ENCODE measurements around the gene TRIM44.
A peak's percentile ranks its signal among the peaks of the same experiment; 100 is the strongest.
"Not testable (repeated sequence)": the region's sequence is repeated elsewhere in the genome, so short reads cannot be mapped to it uniquely, and the experiment has no call there.

Gene TRIM44

GRCh38 chr11:35633827-35634423 is 28.6 kb upstream of the TRIM44 start:
- no peak for DNase-seq (ENCODE audit: low spot score)

GRCh38 chr11:35635933-35636332 is 26.6 kb upstream of the TRIM44 start:
- DNase-seq (ENCODE audit: low spot score): no peak

GRCh38 chr11:35639591-35640179 is 22.9 kb upstream of the TRIM44 start:
- no peak for DNase-seq (ENCODE audit: low spot score)

- DNase-seq (ENCODE audit: low spot score): peak; percentile 16
Measured at GRCh38 chr11:35641171-35641897, 21.2 kb upstream of the TRIM44 start.

GRCh38 chr11:35641964-35642363 is 20.6 kb upstream of the TRIM44 start:
- no peak for DNase-seq (ENCODE audit: low spot score)

GRCh38 chr11:35647421-35648093 is 15.0 kb upstream of the TRIM44 start:
- no peak for DNase-seq (ENCODE audit: low spot score)

GRCh38 chr11:35650006-35650405 is 12.6 kb upstream of the TRIM44 start:
- DNase-seq (ENCODE audit: low spot score): no peak

- no peak for DNase-seq (ENCODE audit: low spot score)
Measured at GRCh38 chr11:35650467-35650866, 12.1 kb upstream of the TRIM44 start.

- DNase-seq (ENCODE audit: low spot score): no peak
Measured at GRCh38 chr11:35651263-35651662, 11.3 kb upstream of the TRIM44 start.

- not testable (repeated sequence) for DNase-seq (ENCODE audit: low spot score)
Measured at GRCh38 chr11:35652786-35653185, 9.8 kb upstream of the TRIM44 start.

GRCh38 chr11:35654711-35655110 is 7.9 kb upstream of the TRIM44 start:
- no peak for DNase-seq (ENCODE audit: low spot score)

GRCh38 chr11:35655254-35655653 is 7.3 kb upstream of the TRIM44 start:
- DNase-seq (ENCODE audit: low spot score): no peak

GRCh38 chr11:35655856-35656255 is 6.7 kb upstream of the TRIM44 start:
- no peak for DNase-seq (ENCODE audit: low spot score)

GRCh38 chr11:35658020-35658948 is 4.3 kb upstream of the TRIM44 start:
- DNase-seq (ENCODE audit: low spot score): no peak

GRCh38 chr11:35661534-35661933 is 1.0 kb upstream of the TRIM44 start:
- DNase-seq (ENCODE audit: low spot score): no peak

GRCh38 chr11:35662061-35662648 is 420 bp upstream of the TRIM44 start:
- DNase-seq (ENCODE audit: low spot score): peak; percentile 7

- no peak for DNase-seq (ENCODE audit: low spot score)
Measured at GRCh38 chr11:35663408-35663702, 780 bp downstream of the TRIM44 start.

GRCh38 chr11:35664977-35665441 is 2.4 kb downstream of the TRIM44 start:
- no peak for DNase-seq (ENCODE audit: low spot score)

- DNase-seq (ENCODE audit: low spot score): no peak
Measured at GRCh38 chr11:35667257-35667656, 4.7 kb downstream of the TRIM44 start.

GRCh38 chr11:35668350-35668749 is 5.8 kb downstream of the TRIM44 start:
- DNase-seq (ENCODE audit: low spot score): not testable (repeated sequence)

GRCh38 chr11:35671396-35672127 is 9.0 kb downstream of the TRIM44 start:
- DNase-seq (ENCODE audit: low spot score): no peak

Measured in GM03348 (cell line).